Kidney (tissue), 14 donors: ENCODE results near the gene SUPV3L1. TPM values are rescaled to one million over a fixed set of nuclear protein-coding genes. Genes with fewer than 3 reads are reported as not detected.

Experiments
- DNase-seq, 5 donors: peaks; one replicate each; pipeline ENCODE4 v3.0.0-alpha.2; 2013 to 2020
- FAIRE-seq: peaks from 2 replicates; lab custom pipeline; 2012; peaks lifted over from hg19 to GRCh38; lab: Jason Lieb, UNC
- H3K27ac ChIP-seq, 2 donors: one replicate each; pipeline ENCODE4 v1.7.0; 2013; ENCODE audit warnings: low read depth in 2 of 2, low read length in 2 of 2, inconsistent platforms in 1 of 2
- H3K27me3 ChIP-seq: one replicate; pipeline ENCODE4 v1.7.1; 2013; ENCODE audit warnings: low read length, inconsistent platforms; ENCODE audit not compliant: control insufficient read depth, insufficient read depth
- H3K36me3 ChIP-seq, 3 donors: one replicate each; pipeline versions ENCODE4 v1.7.0 to v1.7.1; 2013; ENCODE audit warnings: low read length in 3 of 3, control low read depth in 1 of 3, inconsistent platforms in 1 of 3; ENCODE audit not compliant: insufficient read depth in 3 of 3, control insufficient read depth in 2 of 3
- H3K4me1 ChIP-seq, 3 donors: one replicate each; pipeline versions ENCODE4 v1.7.0 to v1.7.1; 2013; ENCODE audit warnings: low read length in 3 of 3, inconsistent platforms in 1 of 3, low read depth in 1 of 3; ENCODE audit not compliant: control insufficient read depth in 2 of 3, insufficient read depth in 2 of 3
- H3K4me3 ChIP-seq, 3 donors: one replicate each; pipeline versions ENCODE4 v1.7.0 to v1.8.1; 2013; ENCODE audit warnings: low read length in 3 of 3, control low read depth in 1 of 3, inconsistent platforms in 1 of 3
- H3K9ac ChIP-seq, 3 donors: one replicate each; pipeline versions ENCODE4 v1.7.0 to v1.7.1; 2013; ENCODE audit warnings: low read length in 3 of 3, control low read depth in 1 of 3, inconsistent platforms in 1 of 3
- H3K9me3 ChIP-seq, 3 donors: one replicate each; pipeline versions ENCODE4 v1.7.0 to v1.7.1; 2013; ENCODE audit warnings: low read length in 3 of 3, control low read depth in 1 of 3, inconsistent platforms in 1 of 3; ENCODE audit not compliant: control insufficient read depth in 2 of 3, insufficient read depth in 1 of 3
- CTCF ChIP-seq: IDR thresholded peaks from 3 replicates; pipeline ENCODE4 v1.5.1; 2012; ENCODE audit warnings: mild to moderate bottlenecking, moderate library complexity, borderline replicate concordance; ENCODE audit not compliant: insufficient read depth; ENCODE audit errors: extremely low read depth
- intact Hi-C: fragments of 100-400 bp; cut with DNase I; formaldehyde crosslinking; loops from one replicate; pipeline ENCODE4 v1.11.1; 2022
- polyA plus RNA-seq: library from polyadenylated mRNA; stranded (reverse); fragments of 350-450 nt; fragmentation: Illumina TruSeq; extraction: RNeasy Lipid Tissue Mini Kit (QIAGEN cat#74804); gene quantifications from one replicate; pipeline ENCODE4 v1.2.3, GENCODE V29; 2014; ENCODE audit warnings: low read depth, low replicate concordance; ENCODE audit not compliant: insufficient read depth
- total RNA-seq: library from RNA; stranded (reverse); fragmentation: NEBNext Ultra II Directional; extraction: Animal tissue kit (Norgen Biotek cat#: 25700); gene quantifications from one replicate; pipeline ENCODE4 v1.2.1, GENCODE V29; 2021
- donor health status: control.
- donor health status: control.
- donor health status: control.
- donor health status: control.
- donor health status: control.
- donor health status: DM: yes; HTN: yes; CAD: no.
- donor health status: Normal renal cell carcinoma (clear cell type).

Gene SUPV3L1
- total and polyA plus RNA-seq, 2 donors from 2014 or later, result 25.1 to 48.3 TPM

DNA sequence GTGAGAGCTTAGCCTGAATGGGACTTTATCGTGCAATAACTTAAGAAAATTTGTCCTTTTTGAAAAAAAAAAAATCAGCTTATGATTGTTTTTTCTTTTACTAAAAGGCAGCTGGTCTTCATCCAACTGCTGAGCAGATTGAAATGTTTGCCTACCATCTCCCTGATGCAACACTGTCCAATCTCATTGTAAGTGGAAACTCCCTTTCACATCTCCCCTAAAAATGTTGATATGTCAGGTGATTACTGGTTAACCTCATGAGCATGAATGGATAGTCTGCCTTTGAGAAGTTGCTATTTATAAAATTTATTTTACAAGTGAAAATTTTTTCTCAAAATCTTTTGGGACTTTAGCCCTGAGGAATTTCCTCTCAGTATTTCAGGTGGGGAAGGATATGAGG lies 22.3 kb downstream of the SUPV3L1 start:
- Histone ChIP-seq H3K4me1 (no peaks in the 10 kb centered on the region), H3K36me3 (peaks cover 6 to 23% (median 13%) of the 10 kb centered on the region in 3 donors), H3K27ac (no peak overlapping the region), H3K9ac (no peak overlapping the region), H3K4me3 (no peak overlapping the region), H3K27me3 (no peaks in the 10 kb centered on the region), H3K9me3 (no peaks in the 10 kb centered on the region)
- FAIRE-seq (no peak), DNase-seq (no peak)
- no peak for TF ChIP-seq CTCF
- intact Hi-C loops, result no loop called here

- intact Hi-C loops, result no loop called here
- Histone ChIP-seq H3K9me3 (no peaks in the 10 kb centered on the region), H3K27ac (no peak overlapping the region), H3K9ac (no peak overlapping the region), H3K36me3 (peaks cover 8 to 29% (median 16%) of the 10 kb centered on the region in 3 donors), H3K27me3 (no peaks in the 10 kb centered on the region), H3K4me1 (no peaks in the 10 kb centered on the region), H3K4me3 (no peak overlapping the region)
- DNase-seq (no peak), FAIRE-seq (no peak)
- TF ChIP-seq CTCF, result no peak
Measured at GRCh38 chr10:69208761-69209160, 28.7 kb downstream of the SUPV3L1 start.

DNA sequence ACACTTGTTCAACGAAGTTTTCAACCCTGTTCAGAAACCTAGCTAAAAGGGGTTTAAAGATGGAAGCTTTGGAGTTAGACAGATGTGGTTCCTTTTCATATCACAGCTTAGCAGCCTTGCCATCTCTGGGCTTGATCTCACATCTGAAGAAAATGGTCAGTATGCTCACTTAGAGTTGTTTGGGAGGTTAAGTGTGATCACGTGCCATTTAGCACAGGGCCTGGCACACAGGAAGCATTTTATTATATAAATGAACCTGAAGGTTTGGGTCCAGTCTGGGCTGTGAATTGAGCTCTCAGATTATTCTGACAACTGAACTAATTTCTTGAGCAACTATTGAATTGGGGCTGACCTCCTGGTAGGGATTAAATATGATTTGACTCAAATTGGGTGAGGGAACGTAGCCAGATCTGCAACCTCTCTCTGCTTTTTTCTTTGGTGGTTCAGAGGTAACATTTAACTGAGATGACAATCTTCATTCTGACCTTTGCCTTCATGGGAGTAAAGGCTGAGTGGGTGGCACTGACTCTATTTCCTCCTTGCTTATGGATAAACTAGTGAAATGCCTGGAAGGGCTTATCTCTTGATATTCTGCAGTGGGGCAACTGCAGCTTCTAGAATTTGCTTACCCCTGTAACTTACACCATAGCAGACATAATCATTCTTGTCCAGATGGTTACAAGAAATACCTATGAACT lies 29.9 kb downstream of the SUPV3L1 start:
- peaks cover 0 to 3% (median 0%) of the 10 kb centered on the region in 3 donors for H3K4me1 ChIP-seq
- peaks cover 0 to 6% (median 0%) of the 10 kb centered on the region in 3 donors for H3K9me3 ChIP-seq
- no peak for FAIRE-seq
- no peak overlapping the region for H3K4me3 ChIP-seq
- intact Hi-C loops, result no loop called here
- DNase-seq, result no peak
- no peak for TF ChIP-seq CTCF
- no peak overlapping the region for H3K9ac ChIP-seq
- peaks cover 8 to 27% (median 12%) of the 10 kb centered on the region in 3 donors for H3K36me3 ChIP-seq
- no peak overlapping the region for H3K27ac ChIP-seq
- no peaks in the 10 kb centered on the region for H3K27me3 ChIP-seq

DNA sequence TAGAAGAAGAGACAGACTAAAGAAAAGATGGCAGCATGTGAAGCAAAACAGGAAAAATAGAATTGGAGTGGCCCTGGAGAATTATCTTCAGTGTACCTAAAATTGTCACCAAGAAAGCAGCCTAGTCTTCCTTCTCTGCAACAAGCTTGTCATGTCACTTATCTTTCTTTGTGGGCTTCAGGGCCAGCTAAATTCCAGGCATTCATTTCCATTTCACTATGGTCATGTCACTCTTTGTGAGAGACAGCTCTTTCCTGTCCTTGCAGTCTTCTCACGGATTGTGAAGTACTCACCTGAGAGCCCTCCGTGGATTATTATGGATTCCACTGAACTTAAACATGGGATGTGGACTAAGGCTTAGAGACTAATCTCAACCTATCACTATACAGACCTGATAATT lies 31.1 kb downstream of the SUPV3L1 start:
- Histone ChIP-seq H3K4me1 (peaks cover 0 to 3% (median 3%) of the 10 kb centered on the region in 3 donors), H3K27me3 (no peaks in the 10 kb centered on the region), H3K36me3 (peaks cover 8 to 22% (median 12%) of the 10 kb centered on the region in 3 donors), H3K9ac (no peak overlapping the region), H3K4me3 (no peak overlapping the region), H3K27ac (no peak overlapping the region), H3K9me3 (peaks cover 0 to 6% (median 0%) of the 10 kb centered on the region in 3 donors)
- DNase-seq (no peak), FAIRE-seq (no peak)
- intact Hi-C loops, result no loop called here
- no peak for TF ChIP-seq CTCF
